IMR-90 (cell line): Measurements from ENCODE around the gene TMTC2. TPM values are rescaled to one million over a fixed set of nuclear protein-coding genes. Genes with fewer than 3 reads are reported as not detected.

Experiments
- ATAC-seq: fragments of 200-7000 bp; cut with Tn5 transposase; 2 replicates; pipeline ENCODE4 v1.9.1; 2020; ENCODE audit warnings: low read depth, mild to moderate bottlenecking, moderate library complexity
- BruUV-seq: library from RNA; stranded (reverse); fragments of 400-500 nt; replicated peaks from 2 replicates; lab custom pipeline; 2021; lab: Mats Ljungman, UMichigan
- CTCF ChIA-PET: fragments of 300-600 bp; formaldehyde crosslinking; extraction: SDS; loops from one replicate; lab custom pipeline; 2021; ENCODE audit warnings: antibody characterized with exemption; lab: Yijun Ruan, JAX
- POLR2A ChIA-PET: fragments of 300-600 bp; sonication (Branson Sonifier 250); formaldehyde crosslinking; loops from one replicate; lab custom pipeline; 2022; ENCODE audit warnings: antibody characterized with exemption; ENCODE audit not compliant: unreplicated experiment; lab: Charles Lee
- DNase-seq: peaks from one replicate; pipeline ENCODE4 v3.0.0; 2013
- H2AFZ ChIP-seq: replicated peaks from 2 replicates; pipeline ENCODE3; 2013; ENCODE audit warnings: low read length, mild to moderate bottlenecking; ENCODE audit not compliant: poor library complexity
- H2AK5ac ChIP-seq: 2 replicates; pipeline ENCODE4 v1.6.1; 2013; ENCODE audit warnings: low read depth, low read length, inconsistent platforms
- H2AK9ac ChIP-seq: replicated peaks from 2 replicates; pipeline ENCODE3; 2013; ENCODE audit warnings: mild to moderate bottlenecking, low read depth, low read length, moderate library complexity; ENCODE audit not compliant: poor library complexity
- H2BK120ac ChIP-seq: 2 replicates; pipeline ENCODE4 v1.6.1; 2013; ENCODE audit warnings: low read depth, low read length, inconsistent platforms
- H2BK15ac ChIP-seq: 3 replicates; pipeline ENCODE4 v1.6.1; 2013; ENCODE audit warnings: low read depth, low read length, inconsistent platforms
- H2BK20ac ChIP-seq: 2 replicates; pipeline ENCODE4 v1.6.1; 2013; ENCODE audit warnings: low read depth, mild to moderate bottlenecking, inconsistent platforms, low read length, moderate library complexity
- H2BK5ac ChIP-seq: 2 replicates; pipeline ENCODE4 v1.6.1; 2013; ENCODE audit warnings: mild to moderate bottlenecking, low read depth, low read length, inconsistent platforms; ENCODE audit not compliant: poor library complexity, severe bottlenecking
- H3K14ac ChIP-seq: replicated peaks from 2 replicates; pipeline ENCODE4 v1.6.1; 2013; ENCODE audit warnings: low read depth, low read length, inconsistent platforms
- H3K18ac ChIP-seq: 2 replicates; pipeline ENCODE4 v1.6.1; 2013; ENCODE audit warnings: low read depth, low read length, control low read depth
- H3K23ac ChIP-seq: 2 replicates; pipeline ENCODE4 v1.6.1; 2013; ENCODE audit warnings: low read depth, low read length, inconsistent platforms
- H3K27ac ChIP-seq: 2 replicates; pipeline ENCODE4 v1.5.1; 2013; ENCODE audit warnings: mild to moderate bottlenecking, control low read depth, low read length; ENCODE audit not compliant: insufficient read depth
- H3K27me3 ChIP-seq: 2 replicates; pipeline ENCODE4 v1.6.1; 2013; ENCODE audit warnings: low read length; ENCODE audit not compliant: control insufficient read depth, insufficient read depth
- H3K36me3 ChIP-seq: 2 replicates; pipeline ENCODE4 v1.6.1; 2013; ENCODE audit warnings: low read length, mixed read lengths; ENCODE audit not compliant: control insufficient read depth, insufficient read depth
- H3K4ac ChIP-seq: 2 replicates; pipeline ENCODE4 v1.6.1; 2013; ENCODE audit warnings: low read depth, low read length, inconsistent platforms
- H3K4me1 ChIP-seq: 2 replicates; pipeline ENCODE4 v1.6.1; 2013; ENCODE audit warnings: low read length, mixed read lengths; ENCODE audit not compliant: control insufficient read depth, insufficient read depth
- H3K4me2 ChIP-seq: 2 replicates; pipeline ENCODE4 v1.6.1; 2013; ENCODE audit warnings: low read depth, mild to moderate bottlenecking, control low read depth, low read length, moderate library complexity
- H3K4me3 ChIP-seq: 2 replicates; pipeline ENCODE4 v1.5.1; 2013; ENCODE audit warnings: low read depth, mild to moderate bottlenecking, control low read depth, low read length, moderate library complexity; ENCODE audit not compliant: insufficient read depth
- H3K56ac ChIP-seq: 2 replicates; pipeline ENCODE4 v1.6.1; 2013; ENCODE audit warnings: low read length, inconsistent platforms; ENCODE audit not compliant: insufficient read depth; ENCODE audit errors: extremely low read depth
- H3K79me1 ChIP-seq, 2 experiments: 2 replicates each; pipeline ENCODE4 v1.6.1; 2013; ENCODE audit warnings: low read length in 2 of 2, inconsistent platforms in 1 of 2, low read depth in 1 of 2
- H3K9ac ChIP-seq: 2 replicates; pipeline ENCODE4 v1.6.1; 2013; ENCODE audit warnings: low read depth, low read length, control low read depth
- H3K9me1 ChIP-seq: 2 replicates; pipeline ENCODE4 v1.6.1; 2013; ENCODE audit warnings: low read length, inconsistent platforms; ENCODE audit not compliant: insufficient read depth
- H3K9me3 ChIP-seq: 2 replicates; pipeline ENCODE4 v1.6.1; 2013; ENCODE audit warnings: low read length; ENCODE audit not compliant: control insufficient read depth, insufficient read depth
- H4K20me1 ChIP-seq: 2 replicates; pipeline ENCODE4 v1.6.1; 2013; ENCODE audit warnings: low read length, inconsistent platforms; ENCODE audit not compliant: insufficient read depth
- H4K5ac ChIP-seq: 2 replicates; pipeline ENCODE4 v1.6.1; 2013; ENCODE audit warnings: mild to moderate bottlenecking, low read depth, low read length, control low read depth
- H4K8ac ChIP-seq, 2 experiments: 2 replicates each; pipeline ENCODE4 v1.6.1; 2013; ENCODE audit warnings: low read depth in 2 of 2, low read length in 2 of 2, control low read depth in 1 of 2, inconsistent platforms in 1 of 2
- H4K91ac ChIP-seq: 2 replicates; pipeline ENCODE4 v1.6.1; 2013; ENCODE audit warnings: low read depth, low read length, inconsistent platforms; ENCODE audit not compliant: insufficient read depth
- BHLHE40 ChIP-seq: fragments of 150-350 bp; IDR thresholded peaks from 2 replicates; pipeline ENCODE4 v1.6.1; 2016; ENCODE audit warnings: mild to moderate bottlenecking, low read depth, low read length
- CEBPB ChIP-seq: IDR thresholded peaks from 2 replicates; pipeline ENCODE4 v1.6.1; 2012; ENCODE audit warnings: low read depth, low read length, improper control_type of control experiment
- CHD1 ChIP-seq: IDR thresholded peaks from 2 replicates; pipeline ENCODE4 v1.6.1; 2012; ENCODE audit warnings: low read depth, low read length, improper control_type of control experiment
- FOS ChIP-seq: fragments of 150-350 bp; IDR thresholded peaks from 2 replicates; pipeline ENCODE4 v1.6.1; 2016; ENCODE audit warnings: low read depth, low read length
- MAFK ChIP-seq: IDR thresholded peaks from 2 replicates; pipeline ENCODE4 v1.6.1; 2012; ENCODE audit warnings: low read depth, low read length, improper control_type of control experiment
- MAZ ChIP-seq: IDR thresholded peaks from 2 replicates; pipeline ENCODE4 v1.6.1; 2012; ENCODE audit warnings: low read depth, mild to moderate bottlenecking, low read length, improper control_type of control experiment, moderate library complexity, borderline replicate concordance
- MXI1 ChIP-seq: IDR thresholded peaks from 2 replicates; pipeline ENCODE4 v1.6.1; 2012; ENCODE audit warnings: low read depth, mild to moderate bottlenecking, low read length, moderate library complexity, borderline replicate concordance
- NFE2L2 ChIP-seq: fragments of 150-350 bp; IDR thresholded peaks from 2 replicates; pipeline ENCODE4 v1.6.1; 2016; ENCODE audit warnings: low read depth, mild to moderate bottlenecking, low read length
- POLR2A ChIP-seq: IDR thresholded peaks from 2 replicates; pipeline ENCODE4 v1.6.1; 2012; ENCODE audit warnings: mild to moderate bottlenecking, low read depth, low read length
- RAD21 ChIP-seq: IDR thresholded peaks from 2 replicates; pipeline ENCODE4 v1.6.1; 2012; ENCODE audit warnings: low read length, improper control_type of control experiment
- RCOR1 ChIP-seq: IDR thresholded peaks from 2 replicates; pipeline ENCODE4 v1.6.1; 2012; ENCODE audit warnings: mild to moderate bottlenecking, low read length, improper control_type of control experiment; ENCODE audit not compliant: insufficient replicate concordance
- RFX5 ChIP-seq: IDR thresholded peaks from 2 replicates; pipeline ENCODE4 v1.8.0; 2012; ENCODE audit warnings: low read depth, mild to moderate bottlenecking, low read length, moderate library complexity
- SMC3 ChIP-seq: fragments of 150-350 bp; IDR thresholded peaks from 2 replicates; pipeline ENCODE4 v1.6.1; 2016; ENCODE audit warnings: low read depth, mild to moderate bottlenecking, antibody characterized with exemption, low read length, moderate library complexity
- WGBS, 2 experiments: methylation state at CpG; one replicate each; pipeline versions ENCODE4 v1.1.5 to v1.1.7; 2013; ENCODE audit warnings: missing lambda C conversion rate in 2 of 2; ENCODE audit not compliant: insufficient read length in 1 of 2; ENCODE audit errors: extremely low coverage in 2 of 2; 5-methylcytosine and 5-hydroxymethylcytosine counted together
- dilution Hi-C: fragments of 300-500 bp; cut with HindIII; formaldehyde crosslinking; loops from one replicate; pipeline ENCODE4 v1.14.3; 2018; ENCODE audit warnings: low sequenced_read_pairs; ENCODE audit not compliant: unreplicated experiment
- in situ Hi-C: fragments of 300-500 bp; cut with MboI; formaldehyde crosslinking; loops from 3 replicates; pipeline ENCODE4 v1.14.3; 2019; ENCODE audit warnings: low sequenced_read_pairs, inconsistent platforms, mixed read lengths
- intact Hi-C: fragments of 100-400 bp; cut with micrococcal nuclease; formaldehyde crosslinking; loops from 2 replicates; pipeline ENCODE4 v1.10.0; 2022
- polyA plus RNA-seq, 3 experiments: library from polyadenylated mRNA; depleted of rRNA; stranded (reverse); fragments of >200 nt; gene quantifications; 2 replicates each; pipeline ENCODE4 v1.2.3, GENCODE V29; 2012; ENCODE audit warnings: low replicate concordance in 1 of 3
- total RNA-seq: library from RNA; depleted of rRNA; stranded (reverse); fragments of >200 nt; gene quantifications from 2 replicates; pipeline ENCODE4 v1.2.3, GENCODE V29; 2012
- TF ChIP-seq, protein P1 (sequence below): fragments of 150-350 bp; IDR thresholded peaks from 2 replicates; pipeline ENCODE4 v1.6.1; 2017; ENCODE audit warnings: mild to moderate bottlenecking, antibody characterized with exemption, low read length, low read depth
- TF ChIP-seq, protein P2 (sequence below): fragments of 150-350 bp; IDR thresholded peaks from 2 replicates; pipeline ENCODE4 v1.6.1; 2016; ENCODE audit warnings: low read depth, mild to moderate bottlenecking, low read length, moderate library complexity, borderline replicate concordance
- TF ChIP-seq, protein P3 (sequence below): conservative IDR thresholded peaks from 2 replicates; pipeline ENCODE4 v1.5.1; 2012; ENCODE audit warnings: mild to moderate bottlenecking, low read depth, low read length, improper control_type of control experiment

The TMTC2 gene
- total and polyA plus RNA-seq, 2 of the 4 experiments (the other 2 are of a cell fraction): 0.56 to 1.4 TPM

DNA sequence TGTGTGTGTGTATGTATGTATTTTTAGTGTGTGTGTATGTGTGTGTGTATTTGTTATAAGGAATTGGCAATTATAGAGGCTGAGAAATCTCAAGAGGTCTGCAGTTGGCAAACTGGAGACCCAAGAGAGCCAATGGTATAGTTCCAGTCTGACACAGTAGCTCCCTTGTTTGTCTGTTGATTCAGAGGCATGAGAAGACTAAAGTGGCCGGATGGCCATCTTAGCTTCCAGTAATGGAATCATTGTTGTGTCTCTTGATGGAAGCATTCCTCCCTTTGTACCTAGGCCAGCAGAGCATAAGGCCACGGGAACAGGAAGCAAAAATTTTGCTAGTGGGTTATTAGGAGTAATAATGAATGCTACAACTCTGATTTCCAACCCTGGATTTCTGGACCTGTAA is 460.6 kb downstream of the TMTC2 start:
- Histone ChIP-seq H3K9me3 (peaks cover 3% of the 10 kb centered on the region; the same call in 1 of the 2 replicates), H3K9me1 (no peaks in the 10 kb centered on the region), H2BK20ac (no peak overlapping the region), H2AK9ac (no peak overlapping the region), H4K5ac (no peak overlapping the region), H3K27me3 (no peaks in the 10 kb centered on the region), H3K27ac (no peak overlapping the region), H3K9ac (no peak overlapping the region), H3K23ac (no peak overlapping the region), H2BK5ac (no peak overlapping the region), H3K79me1 (no peaks in the 10 kb centered on the region), H3K4me1 (no peaks in the 10 kb centered on the region), H4K20me1 (no peaks in the 10 kb centered on the region), H3K4me2 (no peak overlapping the region), H3K4me3 (no peak overlapping the region), H4K8ac (no peak overlapping the region), H2AFZ (no peak overlapping the region), H2BK120ac (no peak overlapping the region), H3K36me3 (no peaks in the 10 kb centered on the region), H3K56ac (no peak overlapping the region), H4K91ac (no peak overlapping the region), H3K4ac (no peak overlapping the region), H2AK5ac (no peak overlapping the region), H3K18ac (no peak overlapping the region), H3K14ac (no peak overlapping the region), H2BK15ac (no peak overlapping the region)
- ATAC-seq: no peak
- no TSS peak for BruUV-seq
- ChIA-PET CTCF (no interaction called here), POLR2A (no interaction called here)
- no CpG with 5 or more reads among the region's 2 CpGs for WGBS, 2 experiments
- DNase-seq: no peak
- in situ Hi-C loops: no loop called here
- dilution Hi-C loops: no loop called here
- intact Hi-C loops: no loop called here
- TF ChIP-seq SMC3 (no peak), BHLHE40 (no peak), FOS (no peak), RFX5 (no peak), POLR2A (no peak), NFE2L2 (no peak), MAZ (no peak), RAD21 (no peak), CHD1 (no peak), CEBPB (no peak), MXI1 (no peak), RCOR1 (no peak), MAFK (no peak)
- TF ChIP-seq, protein P1, sequence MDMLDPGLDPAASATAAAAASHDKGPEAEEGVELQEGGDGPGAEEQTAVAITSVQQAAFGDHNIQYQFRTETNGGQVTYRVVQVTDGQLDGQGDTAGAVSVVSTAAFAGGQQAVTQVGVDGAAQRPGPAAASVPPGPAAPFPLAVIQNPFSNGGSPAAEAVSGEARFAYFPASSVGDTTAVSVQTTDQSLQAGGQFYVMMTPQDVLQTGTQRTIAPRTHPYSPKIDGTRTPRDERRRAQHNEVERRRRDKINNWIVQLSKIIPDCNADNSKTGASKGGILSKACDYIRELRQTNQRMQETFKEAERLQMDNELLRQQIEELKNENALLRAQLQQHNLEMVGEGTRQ: no peak
- TF ChIP-seq, protein P2, sequence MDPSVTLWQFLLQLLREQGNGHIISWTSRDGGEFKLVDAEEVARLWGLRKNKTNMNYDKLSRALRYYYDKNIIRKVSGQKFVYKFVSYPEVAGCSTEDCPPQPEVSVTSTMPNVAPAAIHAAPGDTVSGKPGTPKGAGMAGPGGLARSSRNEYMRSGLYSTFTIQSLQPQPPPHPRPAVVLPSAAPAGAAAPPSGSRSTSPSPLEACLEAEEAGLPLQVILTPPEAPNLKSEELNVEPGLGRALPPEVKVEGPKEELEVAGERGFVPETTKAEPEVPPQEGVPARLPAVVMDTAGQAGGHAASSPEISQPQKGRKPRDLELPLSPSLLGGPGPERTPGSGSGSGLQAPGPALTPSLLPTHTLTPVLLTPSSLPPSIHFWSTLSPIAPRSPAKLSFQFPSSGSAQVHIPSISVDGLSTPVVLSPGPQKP: no peak
- TF ChIP-seq, protein P3, sequence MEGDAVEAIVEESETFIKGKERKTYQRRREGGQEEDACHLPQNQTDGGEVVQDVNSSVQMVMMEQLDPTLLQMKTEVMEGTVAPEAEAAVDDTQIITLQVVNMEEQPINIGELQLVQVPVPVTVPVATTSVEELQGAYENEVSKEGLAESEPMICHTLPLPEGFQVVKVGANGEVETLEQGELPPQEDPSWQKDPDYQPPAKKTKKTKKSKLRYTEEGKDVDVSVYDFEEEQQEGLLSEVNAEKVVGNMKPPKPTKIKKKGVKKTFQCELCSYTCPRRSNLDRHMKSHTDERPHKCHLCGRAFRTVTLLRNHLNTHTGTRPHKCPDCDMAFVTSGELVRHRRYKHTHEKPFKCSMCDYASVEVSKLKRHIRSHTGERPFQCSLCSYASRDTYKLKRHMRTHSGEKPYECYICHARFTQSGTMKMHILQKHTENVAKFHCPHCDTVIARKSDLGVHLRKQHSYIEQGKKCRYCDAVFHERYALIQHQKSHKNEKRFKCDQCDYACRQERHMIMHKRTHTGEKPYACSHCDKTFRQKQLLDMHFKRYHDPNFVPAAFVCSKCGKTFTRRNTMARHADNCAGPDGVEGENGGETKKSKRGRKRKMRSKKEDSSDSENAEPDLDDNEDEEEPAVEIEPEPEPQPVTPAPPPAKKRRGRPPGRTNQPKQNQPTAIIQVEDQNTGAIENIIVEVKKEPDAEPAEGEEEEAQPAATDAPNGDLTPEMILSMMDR: no peak
